HG03025 (cell line): ENCODE results near the gene GPR17.

Experiments
- ATAC-seq: cut with Tn5 transposase; IDR thresholded peaks from one replicate; pipeline ENCODE4 v1.9.1; 2021; ENCODE audit warnings: mild to moderate bottlenecking, moderate library complexity; ENCODE audit not compliant: unreplicated experiment, low FRiP score

Gene GPR17

DNA sequence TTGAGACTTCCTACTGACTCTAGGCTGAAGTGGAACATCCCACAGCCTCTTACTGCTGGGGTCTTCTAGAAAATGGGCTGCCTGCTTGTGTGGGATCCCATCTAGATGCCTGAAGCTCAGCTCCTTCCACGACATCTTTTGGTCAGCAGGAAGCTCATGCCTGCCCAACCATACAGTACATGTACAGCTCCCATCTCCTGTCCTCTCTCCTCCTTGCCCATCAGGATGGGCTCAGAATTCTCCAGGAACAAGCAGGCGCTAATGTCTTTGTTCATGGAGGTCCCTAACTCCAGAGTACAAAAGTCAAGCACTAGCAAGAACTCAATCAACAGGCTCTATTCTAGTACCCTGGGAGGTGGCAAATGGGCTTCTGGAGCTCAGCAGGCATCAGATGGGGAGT lies 31.7 kb upstream of the GPR17 start:
- no peak for ATAC-seq

DNA sequence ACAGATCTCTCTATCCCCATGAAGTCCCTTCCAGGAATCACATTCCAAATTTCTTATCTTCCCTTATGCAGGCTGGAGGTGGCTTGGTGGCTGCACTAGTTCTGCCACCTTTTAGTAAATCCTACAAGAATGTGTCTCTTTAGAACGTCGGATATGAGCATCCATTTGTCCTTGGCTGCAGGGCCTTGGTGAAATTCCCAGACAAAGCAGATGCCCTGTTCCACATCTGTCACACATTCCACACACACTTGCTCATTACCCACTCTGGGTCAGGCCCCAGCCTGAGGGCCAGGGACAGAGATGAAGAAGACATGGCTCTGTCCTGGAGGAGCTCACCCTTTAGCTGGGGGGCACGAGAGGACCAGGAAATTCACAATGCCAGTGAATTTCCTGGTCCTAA lies 31.2 kb upstream of the GPR17 start:
- no peak for ATAC-seq

DNA sequence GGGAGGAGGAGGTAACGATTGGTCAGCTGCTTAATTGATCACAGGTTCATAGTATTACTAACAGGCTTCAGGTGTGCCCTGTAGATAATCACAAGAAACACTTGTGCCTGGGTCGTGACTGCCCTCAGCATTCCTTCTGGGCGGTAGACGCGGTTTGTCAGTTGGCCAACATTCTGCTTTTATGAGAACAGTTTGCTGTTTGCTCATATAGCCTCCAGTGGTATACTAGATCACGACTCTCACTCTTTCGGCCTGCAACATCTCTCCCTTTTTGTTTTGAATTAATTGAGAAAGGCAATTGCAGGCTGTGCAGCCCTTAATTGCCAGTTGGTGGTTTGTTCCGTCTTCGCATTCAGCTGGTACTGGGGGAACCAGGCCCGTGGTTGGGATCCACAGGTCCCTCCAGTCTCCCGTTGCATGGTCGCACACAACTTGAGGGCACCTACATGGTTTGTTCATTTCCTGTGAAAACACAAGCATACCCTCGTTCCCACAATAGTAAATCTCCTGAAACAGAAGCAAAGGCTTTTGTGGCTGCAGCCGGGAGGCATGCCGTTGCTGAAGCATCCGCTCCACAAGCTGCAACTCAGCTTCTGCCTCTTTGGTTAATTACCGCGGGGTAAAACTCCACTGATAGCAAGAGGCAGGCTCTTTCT lies 30.3 kb upstream of the GPR17 start:
- no peak for ATAC-seq

DNA sequence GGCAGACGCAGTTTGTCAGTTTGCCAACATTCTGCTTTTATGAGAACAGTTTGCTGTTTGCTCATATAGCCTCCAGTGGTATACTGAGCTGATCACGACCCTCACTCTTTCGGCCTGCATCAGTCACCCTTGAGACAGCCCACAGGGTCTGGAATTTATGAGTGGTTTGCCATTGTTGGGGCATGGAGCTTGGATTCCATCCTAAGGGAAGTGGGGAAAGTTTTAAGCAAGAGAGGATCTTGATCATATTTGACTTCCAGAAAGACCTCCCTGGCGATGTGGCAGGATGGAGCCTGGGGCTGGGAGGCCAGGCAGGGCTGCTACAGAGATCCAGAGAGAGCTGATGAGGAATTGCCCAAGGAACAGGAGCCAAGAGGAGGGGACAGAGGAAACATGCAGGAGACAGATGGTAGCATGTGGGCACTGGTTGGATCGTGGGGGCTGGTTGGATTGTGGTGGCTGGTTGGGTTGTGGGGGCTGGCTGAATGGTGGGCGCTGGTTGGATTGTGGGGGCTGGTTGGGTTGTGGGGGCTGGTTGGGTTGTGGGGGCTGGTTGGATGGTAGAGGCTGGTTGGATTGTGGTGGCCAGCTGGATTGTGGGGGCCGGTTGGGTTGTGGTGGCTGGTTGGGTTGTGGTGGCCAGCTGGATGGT lies 27.3 kb upstream of the GPR17 start:
- no peak for ATAC-seq

DNA sequence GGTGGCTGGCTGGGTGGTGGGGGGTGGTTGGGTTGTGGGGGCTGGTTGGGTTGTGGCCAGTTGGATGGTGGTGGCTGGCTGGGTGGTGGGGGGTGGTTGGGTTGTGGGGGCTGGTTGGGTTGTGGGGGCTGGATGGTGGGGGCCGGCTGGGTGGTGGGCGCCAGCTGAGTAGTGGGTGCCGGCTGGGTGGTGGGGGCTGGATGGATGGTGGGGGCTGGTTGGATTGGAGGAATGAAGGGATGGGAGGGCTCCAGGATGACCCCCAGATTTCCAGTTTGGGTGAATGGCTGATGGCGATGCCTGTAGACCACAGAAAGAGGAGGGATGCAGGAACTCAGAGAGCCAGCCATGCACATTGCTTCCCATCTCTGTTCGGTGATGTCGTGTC lies 26.8 kb upstream of the GPR17 start:
- ATAC-seq = no peak

DNA sequence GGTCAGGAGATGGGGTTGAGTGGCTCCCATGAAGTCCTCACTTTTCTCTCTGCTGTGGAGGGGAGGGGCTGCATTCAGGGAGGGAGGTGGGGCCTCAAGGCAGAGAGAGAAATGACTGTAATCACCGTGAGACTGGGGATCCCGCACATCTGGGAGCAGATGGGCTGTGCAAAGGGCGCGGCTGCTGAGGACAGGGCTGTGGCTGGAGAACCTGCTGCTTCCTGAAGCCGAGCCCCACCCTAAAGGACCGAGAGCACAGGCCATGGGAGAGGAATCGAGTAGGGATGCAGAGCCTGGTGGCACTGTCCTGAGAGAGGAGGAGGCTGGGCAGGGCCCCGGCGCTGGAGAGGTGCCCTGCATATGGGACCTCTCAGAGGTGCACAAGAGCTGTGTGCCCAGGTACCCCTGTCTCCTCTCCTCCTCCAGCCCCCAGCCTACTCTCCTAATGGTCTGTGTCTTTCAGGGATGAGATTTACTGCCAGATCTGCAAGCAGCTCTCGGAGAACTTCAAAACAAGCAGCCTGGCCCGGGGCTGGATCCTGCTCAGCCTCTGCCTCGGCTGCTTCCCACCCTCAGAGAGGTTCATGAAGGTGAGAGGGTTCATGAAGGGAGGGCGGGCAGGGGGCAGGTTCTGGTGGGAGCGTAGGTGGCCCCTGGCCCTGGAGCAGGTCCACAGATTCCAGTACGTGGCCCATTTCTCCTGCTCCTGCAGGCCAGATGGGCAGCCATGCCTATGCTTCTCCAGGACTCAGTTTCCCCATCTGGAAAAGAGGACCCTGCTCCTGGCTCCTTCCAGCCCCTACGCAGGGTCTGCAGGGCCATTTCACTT lies 25.9 kb upstream of the GPR17 start:
- no peak for ATAC-seq

GRCh38 chr2:127620866-127621265 lies 25.1 kb upstream of the GPR17 start:
- ATAC-seq = no peak

DNA sequence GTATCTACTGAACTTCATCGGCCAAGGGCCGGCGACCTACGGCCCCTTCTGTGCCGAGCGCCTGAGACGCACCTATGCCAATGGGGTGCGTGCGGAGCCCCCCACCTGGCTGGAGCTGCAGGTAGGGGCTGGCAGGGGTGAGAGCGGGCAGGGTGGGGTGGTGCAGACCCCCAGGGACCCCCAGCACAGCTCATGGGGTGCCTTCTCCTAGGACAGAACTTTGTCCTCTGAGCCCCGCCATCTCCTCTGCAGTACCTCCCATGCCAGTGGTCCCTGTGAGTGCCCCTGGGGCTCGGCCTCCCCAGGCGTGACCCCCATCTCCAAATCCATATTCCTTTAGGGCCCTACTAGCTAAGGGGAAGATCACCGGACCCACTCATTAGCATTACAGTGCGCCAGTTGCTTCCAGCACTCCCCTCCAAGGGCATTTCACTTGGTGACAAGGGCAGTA lies 23.9 kb upstream of the GPR17 start:
- ATAC-seq = no peak

DNA sequence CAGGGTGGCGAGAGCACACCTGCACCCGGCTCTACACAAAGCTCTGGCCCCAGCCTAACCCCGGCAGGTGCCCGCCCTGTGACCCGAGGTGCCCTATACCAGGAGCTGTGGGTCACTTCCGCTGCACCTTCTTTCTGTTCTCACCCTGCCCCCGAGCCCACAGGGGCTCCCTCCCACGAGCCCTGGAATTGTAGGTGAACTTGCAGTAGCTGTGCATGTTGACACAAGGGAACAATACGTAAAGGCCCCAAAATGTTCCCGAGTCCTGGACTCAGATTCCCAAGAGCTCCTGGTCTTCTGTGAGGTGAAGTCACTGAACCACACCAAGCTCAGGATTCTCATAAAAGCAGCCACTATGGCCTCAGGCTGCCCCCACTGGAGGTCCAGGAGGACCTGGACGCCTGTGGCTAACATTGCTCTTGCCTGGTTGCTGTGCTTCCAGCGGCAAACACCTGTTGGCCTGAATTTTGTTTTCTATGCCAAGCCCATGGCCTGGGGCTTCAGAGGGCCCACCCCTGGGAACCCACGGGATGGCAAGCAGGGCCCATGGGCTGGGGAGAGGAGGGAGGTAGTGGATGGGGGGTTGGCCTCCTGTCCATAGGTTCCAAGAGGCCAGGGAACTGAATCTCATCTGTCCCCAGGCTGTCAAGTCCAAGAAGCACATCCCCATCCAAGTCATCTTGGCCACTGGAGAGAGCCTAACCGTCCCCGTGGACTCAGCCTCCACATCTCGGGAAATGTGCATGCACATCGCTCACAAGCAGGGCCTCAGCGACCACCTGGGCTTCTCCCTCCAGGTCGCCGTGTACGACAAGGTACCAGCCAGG lies 23.2 kb upstream of the GPR17 start:
- no peak for ATAC-seq

DNA sequence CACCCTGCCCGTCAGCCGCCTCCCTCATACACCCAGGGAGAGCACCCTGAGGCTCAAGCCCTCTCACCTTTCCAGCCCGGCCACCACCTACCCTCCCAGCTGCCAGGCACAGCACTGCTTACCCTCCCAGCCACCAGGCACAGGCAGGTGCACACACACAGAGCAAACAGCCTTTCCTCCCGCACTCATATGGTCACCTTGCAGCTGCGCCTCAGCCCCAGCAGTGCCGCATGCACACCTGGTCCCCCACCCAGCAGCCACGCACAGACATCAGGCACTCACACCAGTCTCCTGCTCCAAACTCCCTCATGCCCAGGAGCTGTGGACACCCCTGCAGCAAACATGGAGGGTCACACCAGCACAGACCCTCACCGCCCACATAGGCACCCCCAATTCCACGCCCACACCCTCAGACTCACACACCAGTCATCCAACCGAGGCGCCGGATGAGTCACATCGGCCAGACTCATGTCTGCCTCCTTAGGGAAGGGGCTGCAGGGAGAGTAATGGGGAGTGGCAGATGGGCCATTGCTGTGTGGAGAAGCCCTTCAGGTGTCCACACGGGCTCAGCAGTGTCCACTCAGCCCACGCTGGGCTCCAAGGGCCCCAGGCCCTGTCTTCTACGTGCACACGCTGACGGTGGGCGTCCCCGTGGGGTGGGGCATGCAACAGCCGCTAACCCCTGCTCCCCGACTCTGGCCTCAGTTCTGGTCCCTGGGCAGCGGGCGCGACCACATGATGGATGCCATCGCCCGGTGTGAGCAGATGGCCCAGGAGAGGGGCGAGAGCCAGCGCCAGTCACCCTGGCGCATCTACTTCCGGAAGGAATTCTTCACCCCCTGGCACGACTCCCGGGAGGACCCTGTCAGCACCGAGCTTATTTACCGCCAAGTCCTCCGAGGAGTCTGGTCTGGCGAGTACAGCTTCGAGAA lies 22.3 kb upstream of the GPR17 start:
- ATAC-seq = no peak

GRCh38 chr2:127624320-127624755 lies 21.6 kb upstream of the GPR17 start:
- ATAC-seq = no peak

GRCh38 chr2:127624756-127625571 lies 21.0 kb upstream of the GPR17 start:
- ATAC-seq = no peak

DNA sequence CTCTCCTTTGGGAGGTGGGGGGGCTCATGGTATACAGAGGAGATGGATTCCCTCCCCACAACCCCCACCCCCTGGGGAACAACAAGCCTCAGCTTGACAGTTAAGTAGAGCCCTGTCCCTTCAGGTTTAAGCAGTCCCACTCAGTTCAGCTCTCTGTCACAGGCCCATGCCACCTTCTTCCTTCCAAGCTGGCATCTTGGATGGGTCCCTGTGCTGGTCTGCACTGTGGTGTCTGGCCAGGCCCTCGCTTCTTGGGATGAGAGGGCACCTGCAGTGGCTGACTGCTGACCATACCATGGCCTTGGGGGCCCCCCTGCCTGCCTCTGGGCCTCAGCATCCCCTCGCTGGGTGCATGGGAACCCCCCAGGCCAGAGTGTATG lies 20.4 kb upstream of the GPR17 start:
- ATAC-seq = no peak

- no peak for ATAC-seq
Measured at GRCh38 chr2:127626175-127626574, 19.8 kb upstream of the GPR17 start.

DNA sequence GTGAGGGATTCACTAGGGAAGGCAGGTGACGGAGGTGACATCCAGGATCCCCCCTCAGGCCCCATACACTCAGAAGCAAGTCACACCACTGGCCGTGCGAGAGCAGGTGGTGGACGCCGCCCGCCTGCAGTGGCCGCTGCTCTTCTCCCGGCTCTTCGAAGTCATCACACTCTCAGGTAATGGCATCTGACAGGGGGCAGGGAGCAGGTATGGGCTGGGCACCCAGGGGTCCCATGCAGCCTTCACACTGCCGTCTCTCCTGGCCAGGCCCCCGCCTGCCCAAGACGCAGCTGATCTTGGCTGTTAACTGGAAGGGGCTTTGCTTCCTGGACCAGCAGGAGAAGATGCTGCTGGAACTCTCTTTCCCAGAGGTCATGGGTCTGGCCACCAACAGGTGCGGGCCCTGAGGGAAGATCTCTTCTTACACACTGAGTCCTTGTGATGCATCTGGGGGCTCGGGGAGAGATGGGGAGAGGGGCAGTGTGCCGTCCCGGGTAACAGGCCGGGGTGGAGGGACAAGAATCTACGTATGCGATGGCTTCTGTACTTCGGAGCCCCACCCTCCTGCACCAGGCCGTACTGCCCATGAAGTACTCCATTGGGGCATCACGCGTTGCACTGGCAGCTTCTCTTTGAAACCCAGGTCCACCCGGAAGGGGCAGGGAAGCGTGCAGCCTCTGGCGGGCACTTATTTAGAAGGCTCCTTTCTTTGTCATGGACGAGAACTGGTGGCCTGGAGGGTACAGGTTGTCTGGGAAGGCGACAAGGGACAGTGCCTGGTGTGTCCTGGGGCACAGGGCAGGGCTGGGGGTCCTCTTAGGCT lies 18.8 kb upstream of the GPR17 start:
- ATAC-seq = no peak

- ATAC-seq = no peak
Measured at GRCh38 chr2:127627740-127628571, 18.0 kb upstream of the GPR17 start.
